Endothelial cell of umbilical vein (primary cell): ENCODE results near the gene PIGH. TPM values are rescaled to one million over a fixed set of nuclear protein-coding genes. Genes with fewer than 3 reads are reported as not detected.

Experiments used
- BruUV-seq: library from RNA; stranded (reverse); fragments of 400-500 nt; replicated peaks from 2 replicates; lab custom pipeline; 2021; lab: Mats Ljungman, UMichigan
- CTCF ChIA-PET: fragments of 300-600, 350-600 bp; sonication (Branson Sonifier 250); formaldehyde crosslinking; loops from one replicate; lab custom pipeline; 2021; ENCODE audit warnings: antibody characterized with exemption, inconsistent platforms; lab: Charles Lee
- POLR2A ChIA-PET: fragments of 300-600, 350-600 bp; sonication (Branson Sonifier 250); formaldehyde crosslinking; loops from one replicate; lab custom pipeline; 2021; ENCODE audit warnings: antibody characterized with exemption, inconsistent platforms; lab: Charles Lee
- DNase-seq: peaks from one replicate; pipeline ENCODE4 v3.0.0-alpha.2; 2011; ENCODE audit warnings: low read depth, low spot score
- FAIRE-seq: peaks from 2 replicates; lab custom pipeline; 2011; peaks lifted over from hg19 to GRCh38; lab: Jason Lieb, UNC
- H2AFZ ChIP-seq: 2 replicates; pipeline ENCODE4 v1.6.0; 2012; ENCODE audit warnings: low read depth, low read length, control low read depth, inconsistent platforms
- H3K27ac ChIP-seq: 2 replicates; pipeline ENCODE4 v1.5.1; 2011; ENCODE audit warnings: low read depth, mild to moderate bottlenecking, control low read depth, low read length, moderate library complexity; ENCODE audit not compliant: insufficient read depth
- H3K27me3 ChIP-seq, 2 experiments: 2 replicates each; pipeline versions ENCODE4 v1.6.0 to v1.6.1; 2011; ENCODE audit warnings: low read length in 2 of 2, mixed read lengths in 1 of 2; ENCODE audit not compliant: control insufficient read depth in 2 of 2, insufficient read depth in 2 of 2
- H3K36me3 ChIP-seq, 2 experiments: 2 replicates in 1 of 2; 3 replicates in 1 of 2; pipeline ENCODE4 v1.5.1; 2011; ENCODE audit warnings: low read length in 2 of 2, mild to moderate bottlenecking in 1 of 2, moderate library complexity in 1 of 2; ENCODE audit not compliant: control insufficient read depth in 2 of 2, insufficient read depth in 2 of 2; ENCODE audit errors: extremely low read depth in 1 of 2
- H3K4me1 ChIP-seq: 3 replicates; pipeline ENCODE4 v1.5.1; 2011; ENCODE audit warnings: mild to moderate bottlenecking, low read length; ENCODE audit not compliant: control insufficient read depth, insufficient read depth; ENCODE audit errors: extremely low read depth
- H3K4me2 ChIP-seq: 2 replicates; pipeline ENCODE4 v1.6.1; 2011; ENCODE audit warnings: low read length, control low read depth, mixed read lengths; ENCODE audit not compliant: insufficient read depth
- H3K4me3 ChIP-seq, 3 experiments: fragments of 200-600 bp in 1 of 3; sonication (generic), shearing (Covaris generic) in 1 of 3; replicated peaks in 1 of 3; 2 replicates each; pipeline ENCODE4 v1.5.1; 2011 to 2016; ENCODE audit warnings: control low read depth in 3 of 3, low read length in 3 of 3, mild to moderate bottlenecking in 2 of 3, inconsistent platforms in 1 of 3, low read depth in 1 of 3, moderate library complexity in 1 of 3; ENCODE audit not compliant: insufficient read depth in 1 of 3
- H3K79me2 ChIP-seq: 2 replicates; pipeline ENCODE4 v1.6.0; 2012; ENCODE audit warnings: low read length, inconsistent platforms; ENCODE audit not compliant: control insufficient read depth, insufficient read depth
- H3K9ac ChIP-seq: replicated peaks from 2 replicates; pipeline ENCODE3; 2011; ENCODE audit warnings: low read length, control low read depth; ENCODE audit not compliant: insufficient read depth; ENCODE audit errors: extremely low read depth
- H3K9me1 ChIP-seq: replicated peaks from 3 replicates; pipeline ENCODE4 v1.6.0; 2011; ENCODE audit warnings: mild to moderate bottlenecking, low read length; ENCODE audit not compliant: control insufficient read depth, insufficient read depth; ENCODE audit errors: extremely low read depth
- H3K9me3 ChIP-seq: replicated peaks from 2 replicates; pipeline ENCODE4 v1.5.1; 2012; ENCODE audit warnings: low read length, inconsistent platforms; ENCODE audit not compliant: control insufficient read depth, insufficient read depth
- H4K20me1 ChIP-seq: replicated peaks from 2 replicates; pipeline ENCODE3; 2011; ENCODE audit warnings: mild to moderate bottlenecking, low read length; ENCODE audit not compliant: control insufficient read depth, insufficient read depth; ENCODE audit errors: extremely low read depth
- EZH2 ChIP-seq: IDR thresholded peaks from 2 replicates; pipeline ENCODE4 v1.6.1; 2012; ENCODE audit warnings: borderline replicate concordance, low read depth, mild to moderate bottlenecking, moderate library complexity, low read length, inconsistent platforms; ENCODE audit not compliant: severe bottlenecking
- FOS ChIP-seq: IDR thresholded peaks from 2 replicates; pipeline ENCODE4 v1.6.1; 2011; ENCODE audit warnings: mild to moderate bottlenecking, low read length, moderate library complexity, borderline replicate concordance; ENCODE audit not compliant: insufficient read depth
- JUN ChIP-seq: IDR thresholded peaks from 2 replicates; pipeline ENCODE4 v1.6.1; 2011; ENCODE audit warnings: borderline replicate concordance, low read depth; ENCODE audit not compliant: insufficient read length, insufficient read depth
- MYC ChIP-seq: IDR thresholded peaks from one replicate; pipeline ENCODE4 v1.6.1; 2011; ENCODE audit warnings: mild to moderate bottlenecking, low read depth, low read length
- POLR2A ChIP-seq: IDR thresholded peaks from 2 replicates; pipeline ENCODE4 v1.6.1; 2012; ENCODE audit warnings: low read depth, mild to moderate bottlenecking, control low read depth, low read length
- dilution Hi-C: fragments of 300-500 bp; cut with MboI; formaldehyde crosslinking; loops from one replicate; pipeline ENCODE4 v1.15.0; 2019; ENCODE audit warnings: low sequenced_read_pairs; ENCODE audit not compliant: extremely low pct_ligation_motif_present
- intact Hi-C: fragments of 100-400 bp; cut with micrococcal nuclease; formaldehyde crosslinking; loops from one replicate; pipeline ENCODE4 v1.10.0; 2022
- polyA plus RNA-seq, 4 experiments: library from polyadenylated mRNA; depleted of rRNA in 3 of 4; stranded (reverse) in 3 of 4; unstranded in 1 of 4; fragments of >200 nt; gene quantifications; 2 replicates each; pipeline versions ENCODE4 v1.2.1 to v1.2.3, GENCODE V29; 2011 to 2012; ENCODE audit warnings: missing spikeins in 1 of 4
- total RNA-seq: library from RNA; stranded (reverse); gene quantifications from 2 replicates; pipeline ENCODE4 v1.2.3, GENCODE V29; 2021
- TF ChIP-seq, protein P1 (sequence below): IDR thresholded peaks from 2 replicates; pipeline ENCODE4 v1.6.1; 2011; ENCODE audit not compliant: insufficient read depth, insufficient read length
- TF ChIP-seq, protein P2 (sequence below), 2 donors: IDR thresholded peaks; 1 replicate in 1 of 2; 2 replicates in 1 of 2; pipeline ENCODE4 v1.5.1; 2011; ENCODE audit warnings: low read length in 2 of 2, mild to moderate bottlenecking in 2 of 2, moderate library complexity in 2 of 2, control low read depth in 1 of 2, inconsistent platforms in 1 of 2, low read depth in 1 of 2; ENCODE audit not compliant: insufficient read depth in 1 of 2; ENCODE audit errors: extremely low read depth in 1 of 2

The PIGH gene
- total and polyA plus RNA-seq, 2 donors (not counting 3 experiments of a cell fraction or from before 2014, with no cell fraction given) = 12.3 to 18.0 TPM

- ChIA-PET CTCF (interaction anchor here (0.7 to 3.3 kb wide), 9 partner anchors 14 to 117 kb away, joined by 3 to 21 read pairs (median 3); no protein-coding TSS in a partner anchor), POLR2A (no interaction called here)
- H3K9me3 ChIP-seq = no peaks in the 10 kb centered on the region
- H3K27ac ChIP-seq = no peak overlapping the region
- H3K4me1 ChIP-seq = no peaks in the 10 kb centered on the region
- no peaks in the 10 kb centered on the region for H3K27me3 ChIP-seq
- H3K36me3 ChIP-seq = peaks cover 3 to 6% of the 10 kb centered on the region in 2 experiments
- dilution Hi-C loops (no loop called here), intact Hi-C loops (loop anchor here (1.0 kb wide), 1 partner anchor 22 kb away; no protein-coding TSS in a partner anchor)
- TF ChIP-seq, protein P1, sequence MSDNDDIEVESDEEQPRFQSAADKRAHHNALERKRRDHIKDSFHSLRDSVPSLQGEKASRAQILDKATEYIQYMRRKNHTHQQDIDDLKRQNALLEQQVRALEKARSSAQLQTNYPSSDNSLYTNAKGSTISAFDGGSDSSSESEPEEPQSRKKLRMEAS = no peak
- TF ChIP-seq MYC = no peak
- TF ChIP-seq, protein P2, sequence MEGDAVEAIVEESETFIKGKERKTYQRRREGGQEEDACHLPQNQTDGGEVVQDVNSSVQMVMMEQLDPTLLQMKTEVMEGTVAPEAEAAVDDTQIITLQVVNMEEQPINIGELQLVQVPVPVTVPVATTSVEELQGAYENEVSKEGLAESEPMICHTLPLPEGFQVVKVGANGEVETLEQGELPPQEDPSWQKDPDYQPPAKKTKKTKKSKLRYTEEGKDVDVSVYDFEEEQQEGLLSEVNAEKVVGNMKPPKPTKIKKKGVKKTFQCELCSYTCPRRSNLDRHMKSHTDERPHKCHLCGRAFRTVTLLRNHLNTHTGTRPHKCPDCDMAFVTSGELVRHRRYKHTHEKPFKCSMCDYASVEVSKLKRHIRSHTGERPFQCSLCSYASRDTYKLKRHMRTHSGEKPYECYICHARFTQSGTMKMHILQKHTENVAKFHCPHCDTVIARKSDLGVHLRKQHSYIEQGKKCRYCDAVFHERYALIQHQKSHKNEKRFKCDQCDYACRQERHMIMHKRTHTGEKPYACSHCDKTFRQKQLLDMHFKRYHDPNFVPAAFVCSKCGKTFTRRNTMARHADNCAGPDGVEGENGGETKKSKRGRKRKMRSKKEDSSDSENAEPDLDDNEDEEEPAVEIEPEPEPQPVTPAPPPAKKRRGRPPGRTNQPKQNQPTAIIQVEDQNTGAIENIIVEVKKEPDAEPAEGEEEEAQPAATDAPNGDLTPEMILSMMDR (IDR thresholded peaks at IDR 0.05; ENCODE audit: extremely low read depth in 1 of 2, insufficient read depth in 1 of 2, low read depth in 1 of 2, low read length in 2 of 2) = no peak
- TF ChIP-seq EZH2 = no peak
- TF ChIP-seq POLR2A = no peak
- TF ChIP-seq JUN = no peak
- no peak for TF ChIP-seq FOS
- H3K4me2 ChIP-seq = no peak overlapping the region
- no peak overlapping the region for H3K4me3 ChIP-seq
- no peaks in the 10 kb centered on the region for H3K79me2 ChIP-seq
- H3K9me1 ChIP-seq = no peaks in the 10 kb centered on the region
- no peak overlapping the region for H3K9ac ChIP-seq
- no TSS peak for BruUV-seq
- no peak overlapping the region for H2AFZ ChIP-seq
- DNase-seq = no peak
- H4K20me1 ChIP-seq = no peaks in the 10 kb centered on the region
- no peak for FAIRE-seq
Measured at GRCh38 chr14:67644428-67644827, 44.4 kb upstream of the PIGH start.
